Fibroblast of villous mesenchyme (primary cell): ENCODE measurements around the gene NDFIP1. TPM values are rescaled to one million over a fixed set of nuclear protein-coding genes. Genes with fewer than 3 reads are reported as not detected.

Source experiments
- DNase-seq: peaks from one replicate; pipeline ENCODE4 v3.0.0-alpha.2; 2010; ENCODE audit warnings: low read depth
- H3K4me3 ChIP-seq: 2 replicates; pipeline ENCODE4 v1.5.1; 2011; ENCODE audit warnings: low read depth, mild to moderate bottlenecking, low read length
- CTCF ChIP-seq: IDR thresholded peaks from 2 replicates; pipeline ENCODE4 v1.5.1; 2012; ENCODE audit warnings: low read depth, mild to moderate bottlenecking, low read length; ENCODE audit not compliant: insufficient read depth
- total RNA-seq: library from RNA; depleted of rRNA; stranded (reverse); fragments of >200 nt; gene quantifications from 2 replicates; pipeline ENCODE4 v1.2.3, GENCODE V29; 2012

Gene NDFIP1
- 92.0 and 124 TPM in 2 replicates for total RNA-seq

GRCh38 chr5:142108432-142109330, at the start of gene NDFIP1:
TSS of gene NDFIP1 (plus strand) at chr5:142108779. CDS start at chr5:142108975, 196 bp downstream.
- no peak for TF ChIP-seq CTCF
- peak; percentile 79 for DNase-seq
- peak within 1 kb of the TSS; percentile 85 for H3K4me3 ChIP-seq

GRCh38 chr5:142059304-142059940, 49.2 kb upstream of the NDFIP1 start:
- DNase-seq, result no peak
- no peak for TF ChIP-seq CTCF
- no peak overlapping the region for H3K4me3 ChIP-seq

GRCh38 chr5:142063376-142063775, 45.2 kb upstream of the NDFIP1 start:
- no peak overlapping the region for H3K4me3 ChIP-seq
- no peak for TF ChIP-seq CTCF

GRCh38 chr5:142063878-142064331, 44.7 kb upstream of the NDFIP1 start:
- no peak overlapping the region for H3K4me3 ChIP-seq
- DNase-seq, result peak; percentile 23
- no peak for TF ChIP-seq CTCF

More at GRCh38 chr5:142063376-142063775, 45.2 kb upstream of the NDFIP1 start:
- DNase-seq, result no peak

- DNase-seq, result peak; percentile 22
Observed at GRCh38 chr5:142065273-142065672, 43.3 kb upstream of the NDFIP1 start.

More at GRCh38 chr5:142065273-142065672, 43.3 kb upstream of the NDFIP1 start:
- no peak overlapping the region for H3K4me3 ChIP-seq
- no peak for TF ChIP-seq CTCF
